PC-3 (cell line): ENCODE results near the gene ISG20. TPM values are rescaled to one million over a fixed set of nuclear protein-coding genes. Genes with fewer than 3 reads are reported as not detected.
A peak's percentile ranks its signal among the peaks of the same experiment; 100 is the strongest.

Experiments
- ATAC-seq: fragments of 200-7000 bp; cut with Tn5 transposase; 2 replicates; pipeline ENCODE4 v1.9.1; 2020; ENCODE audit warnings: mild to moderate bottlenecking, moderate library complexity
- BruUV-seq: library from RNA; stranded (reverse); fragments of 400-500 nt; replicated peaks from 2 replicates; lab custom pipeline; 2021; lab: Mats Ljungman, UMichigan
- CTCF ChIA-PET: fragments of 300-600 bp; sonication (Branson Sonifier 250); formaldehyde crosslinking; loops from one replicate; lab custom pipeline; 2022; ENCODE audit warnings: antibody characterized with exemption; lab: Charles Lee
- POLR2A ChIA-PET: fragments of 300-600 bp; sonication (Branson Sonifier 250); formaldehyde crosslinking; loops from one replicate; lab custom pipeline; 2022; ENCODE audit warnings: antibody characterized with exemption; ENCODE audit not compliant: unreplicated experiment; lab: Charles Lee
- DNase-seq: peaks from one replicate; pipeline ENCODE4 v3.0.0-alpha.2; 2015
- H2AFZ ChIP-seq: fragments of 300-600 bp; sonication (generic); 2 replicates; pipeline ENCODE4 v1.6.0; 2016; ENCODE audit warnings: antibody characterized with exemption, low read length
- H3F3A ChIP-seq: fragments of 300-600 bp; sonication (generic); one replicate; pipeline ENCODE4 v1.6.0; 2017; ENCODE audit warnings: antibody characterized with exemption, low read length, control low read depth, mild to moderate bottlenecking; ENCODE audit not compliant: unreplicated experiment
- H3K27ac ChIP-seq: fragments of 300-600 bp; sonication (generic); 2 replicates; pipeline ENCODE4 v1.5.1; 2016; ENCODE audit warnings: mild to moderate bottlenecking, low read length
- H3K27me3 ChIP-seq: fragments of 300-600 bp; sonication (generic); 2 replicates; pipeline ENCODE4 v1.6.1; 2016; ENCODE audit warnings: low read length, mixed read lengths
- H3K36me3 ChIP-seq: fragments of 300-600 bp; sonication (generic); 2 replicates; pipeline ENCODE4 v1.6.1; 2016; ENCODE audit warnings: low read depth, mixed run types, low read length, mixed read lengths
- H3K4me1 ChIP-seq: fragments of 300-600 bp; sonication (generic); 2 replicates; pipeline ENCODE4 v1.5.1; 2016; ENCODE audit warnings: low read length; ENCODE audit not compliant: insufficient read depth
- H3K4me2 ChIP-seq: fragments of 300-600 bp; sonication (generic); 2 replicates; pipeline ENCODE4 v1.6.0; 2016; ENCODE audit warnings: low read length
- H3K4me3 ChIP-seq: fragments of 300-600 bp; sonication (generic); 2 replicates; pipeline ENCODE4 v1.5.1; 2016; ENCODE audit warnings: mild to moderate bottlenecking, low read length, mixed read lengths
- H3K79me2 ChIP-seq: fragments of 300-600 bp; sonication (generic); 2 replicates; pipeline ENCODE4 v1.6.1; 2017; ENCODE audit warnings: low read length, mixed read lengths
- H3K9ac ChIP-seq: fragments of 300-600 bp; sonication (generic); 2 replicates; pipeline ENCODE4 v1.6.0; 2016; ENCODE audit warnings: mild to moderate bottlenecking, low read length
- H3K9me2 ChIP-seq: fragments of 300-600 bp; sonication (generic); replicated peaks from 2 replicates; pipeline ENCODE4 v1.6.1; 2016; ENCODE audit warnings: mixed run types, low read length, mixed read lengths
- H3K9me3 ChIP-seq: fragments of 300-600 bp; sonication (generic); 2 replicates; pipeline ENCODE4 v1.6.1; 2016; ENCODE audit warnings: low read length, mixed read lengths
- H4K20me1 ChIP-seq: fragments of 300-600 bp; sonication (generic); 2 replicates; pipeline ENCODE4 v1.6.1; 2016; ENCODE audit warnings: low read length, mixed read lengths
- CTCF ChIP-seq: fragments of 300-600 bp; sonication (generic); conservative IDR thresholded peaks from 2 replicates; pipeline ENCODE4 v1.5.1; 2017; ENCODE audit warnings: antibody characterized with exemption, low read depth, mild to moderate bottlenecking, low read length
- EZH2 ChIP-seq: fragments of 300-600 bp; sonication (generic); IDR thresholded peaks from one replicate; pipeline ENCODE4 v1.6.1; 2017; ENCODE audit warnings: antibody characterized with exemption, mild to moderate bottlenecking, low read length; ENCODE audit not compliant: unreplicated experiment
- EZH2phosphoT487 ChIP-seq: fragments of 300-600 bp; sonication (generic); IDR thresholded peaks from 2 replicates; pipeline ENCODE4 v1.6.1; 2018; ENCODE audit warnings: mild to moderate bottlenecking, antibody characterized with exemption, low read length, borderline replicate concordance
- intact Hi-C: fragments of 100-400 bp; cut with micrococcal nuclease; formaldehyde crosslinking; loops from 2 replicates; pipeline ENCODE4 v1.9.0; 2023
- total RNA-seq: library from RNA; depleted of rRNA; stranded (reverse); fragments of >200 nt; gene quantifications from 2 replicates; pipeline ENCODE4 v1.2.3, GENCODE V29; 2014

ISG20 gene
- total RNA-seq, 1 experiment from 2014 or later, result 64.0 TPM

GRCh38 chr15:88622605-88622975 is 16.2 kb upstream of the ISG20 start:
- Histone ChIP-seq H3K27ac (peak overlapping the region; percentile 98), H3K36me3 (peaks cover 26% of the 10 kb centered on the region), H3K9ac (peak overlapping the region; percentile 100), H3K4me3 (peak overlapping the region; percentile 90), H3K4me2 (peak overlapping the region; percentile 99), H3K4me1 (peaks cover 51% of the 10 kb centered on the region), H3K9me2 (no peaks in the 10 kb centered on the region), H3K27me3 (no peaks in the 10 kb centered on the region), H3F3A (no peaks in the 10 kb centered on the region), H3K79me2 (peaks cover 63% of the 10 kb centered on the region), H2AFZ (no peak overlapping the region), H3K9me3 (no peaks in the 10 kb centered on the region), H4K20me1 (peaks cover 25% of the 10 kb centered on the region; the same call in 1 of the 2 replicates)
- intact Hi-C loops, result loop anchor here (10.0 kb wide), 1 partner anchor 212 kb away; no protein-coding TSS in a partner anchor
- TF ChIP-seq CTCF, result no peak
- no peak for TF ChIP-seq EZH2phosphoT487
- TF ChIP-seq EZH2, result no peak
- POLR2A ChIA-PET, result no interaction called here
- ATAC-seq, result no peak; the same call in 1 of the 2 replicates
- CTCF ChIA-PET, result no interaction called here
- DNase-seq, result no peak
- TSS peak; percentile 61 for BruUV-seq

DNA sequence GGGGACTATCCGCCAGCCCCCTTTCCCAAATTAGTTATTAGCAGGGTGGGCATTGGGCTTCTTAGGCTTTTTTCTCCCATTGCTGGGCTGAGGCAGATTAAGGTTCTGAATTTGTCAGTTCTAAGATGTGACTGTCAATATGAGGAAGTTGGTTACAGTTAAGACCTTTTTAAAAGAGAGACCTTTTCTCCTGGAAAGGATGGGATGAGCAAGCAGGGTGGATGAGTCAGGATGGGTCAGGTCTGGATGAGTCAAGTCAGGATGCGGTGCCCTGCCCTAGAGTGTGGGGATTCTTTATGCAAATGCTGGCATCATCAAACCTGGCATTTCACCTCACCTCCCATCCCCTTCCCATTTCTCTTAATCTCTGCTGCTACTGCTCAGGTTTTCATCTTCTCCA is 15.8 kb upstream of the ISG20 start:
- H4K20me1 ChIP-seq, result peaks cover 28% of the 10 kb centered on the region; the same call in 1 of the 2 replicates
- H3K9me3 ChIP-seq, result no peaks in the 10 kb centered on the region
- H3K79me2 ChIP-seq, result peaks cover 67% of the 10 kb centered on the region
- peak overlapping the region; percentile 100 for H3K9ac ChIP-seq
- H3F3A ChIP-seq, result no peaks in the 10 kb centered on the region
- H3K27ac ChIP-seq, result peak overlapping the region; percentile 98
- no peaks in the 10 kb centered on the region for H3K27me3 ChIP-seq
- intact Hi-C loops, result loop anchor here (1.0 to 10.0 kb wide), 2 partner anchors 15 to 212 kb away; no protein-coding TSS in a partner anchor
- DNase-seq, result peak; percentile 92
- ATAC-seq, result peak; percentile 74
- peak overlapping the region; percentile 90 for H3K4me3 ChIP-seq
- peak overlapping the region; percentile 99 for H3K4me2 ChIP-seq
- H2AFZ ChIP-seq, result no peak overlapping the region
- ChIA-PET POLR2A (interaction anchor here (0.6 kb wide), 1 partner anchor 15 kb away, joined by 4 read pairs; the partner anchor contains the start of gene ISG20), CTCF (no interaction called here)
- TF ChIP-seq EZH2phosphoT487 (no peak), EZH2 (no peak), CTCF (no peak)
- H3K36me3 ChIP-seq, result peaks cover 31% of the 10 kb centered on the region
- H3K4me1 ChIP-seq, result peaks cover 53% of the 10 kb centered on the region
- BruUV-seq, result no TSS peak
- no peaks in the 10 kb centered on the region for H3K9me2 ChIP-seq

GRCh38 chr15:88623632-88624031 is 15.2 kb upstream of the ISG20 start:
- Histone ChIP-seq H3K9me3 (no peaks in the 10 kb centered on the region), H3K9ac (peak overlapping the region; percentile 88), H3K36me3 (peaks cover 37% of the 10 kb centered on the region), H3K4me1 (peaks cover 54% of the 10 kb centered on the region), H3K27ac (peak overlapping the region; percentile 98), H3K9me2 (no peaks in the 10 kb centered on the region), H2AFZ (no peak overlapping the region), H3F3A (no peaks in the 10 kb centered on the region), H3K4me3 (peak overlapping the region; percentile 90), H3K79me2 (peaks cover 73% of the 10 kb centered on the region), H3K4me2 (peak overlapping the region; percentile 99), H3K27me3 (no peaks in the 10 kb centered on the region), H4K20me1 (peaks cover 30% of the 10 kb centered on the region; the same call in 1 of the 2 replicates)
- ATAC-seq, result no peak
- no peak for TF ChIP-seq CTCF
- no peak for TF ChIP-seq EZH2phosphoT487
- TF ChIP-seq EZH2, result no peak
- BruUV-seq, result no TSS peak
- CTCF ChIA-PET, result interaction anchor here (1.6 kb wide), 1 partner anchor 15 kb away, joined by 17 read pairs; the partner anchor contains the start of gene ISG20
- intact Hi-C loops, result loop anchor here (1.0 to 10.0 kb wide), 4 partner anchors 15 to 211 kb away; no protein-coding TSS in a partner anchor
- POLR2A ChIA-PET, result interaction anchor here (0.6 kb wide), 1 partner anchor 15 kb away, joined by 4 read pairs; the partner anchor contains the start of gene ISG20
- no peak for DNase-seq
